ENCODE results near the gene PNMT. TPM values are rescaled to one million over a fixed set of nuclear protein-coding genes. Genes with fewer than 3 reads are reported as not detected.

The PNMT gene
- total and polyA plus RNA-seq, 2 of the 8 experiments (the other 6 are each of a cell fraction or from before 2014, with no cell fraction given) = 5.6 to 10.9 TPM

DNA sequence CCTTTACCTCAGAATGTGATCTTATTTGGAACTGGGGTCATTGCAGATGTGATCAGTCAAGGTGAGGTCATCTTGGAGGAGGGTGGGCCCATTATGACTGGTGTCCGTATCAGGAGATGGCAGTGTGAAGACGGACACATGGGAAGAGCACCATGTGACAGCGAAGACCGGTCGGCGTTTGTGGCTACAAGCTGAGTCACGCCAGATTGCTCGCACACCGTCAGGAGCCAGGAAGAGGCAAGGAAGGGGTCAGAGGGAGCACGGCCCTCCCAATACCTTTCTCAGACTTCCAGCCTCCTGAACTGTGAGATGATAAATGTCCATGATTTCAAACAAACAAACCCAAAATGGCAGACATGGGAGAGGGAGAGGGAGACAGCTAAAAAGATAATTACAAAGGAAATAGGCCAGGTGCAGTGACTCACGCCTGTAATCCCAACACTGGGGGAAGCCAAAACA lies 18.1 kb upstream of the PNMT start:
- peaks cover 1 to 4% of the 10 kb centered on the region in 2 experiments for H4K20me1 ChIP-seq (replicated peaks in 1 of 2; ENCODE audit: control insufficient read depth in 1 of 2, insufficient read depth in 2 of 2, low read length in 2 of 2)
- FAIRE-seq (no peak), DNase-seq (ENCODE audit: low read depth in 1 of 2, low spot score in 2 of 2) (no peak)
- H3K79me1 ChIP-seq (ENCODE audit: low read depth, low read length) = peaks cover 3% of the 10 kb centered on the region; the same call in 1 of the 2 replicates
- peak overlapping the region; percentile 48 for H4K91ac ChIP-seq (replicated peaks; ENCODE audit: insufficient read length, low read length)
- WGBS, 2 experiments (ENCODE audit: extremely low coverage in 1 of 2, insufficient coverage in 1 of 2, insufficient read length in 1 of 2, insufficient replicate concordance in 2 of 2, low coverage in 1 of 2, low lambda C conversion rate in 2 of 2, missing lambda C conversion rate in 1 of 2) = 96% methylated on average over 11 of the region's 11 CpGs; no CpG with 5 or more reads in 1 of the 2 experiments
- ChIA-PET POLR2A (ENCODE audit: partially characterized antibody) (interaction anchor here (0.6 to 4.6 kb wide), 8 partner anchors 10 to 38 kb away, joined by 3 to 28 read pairs (median 4); partner anchors contain the start of genes PGAP3 and TCAP), CTCF (ENCODE audit: partially characterized antibody) (interaction anchor here (1.0 to 49.2 kb wide), 8 partner anchors 9 to 103 kb away, joined by 3 to 1885 read pairs (median 4); partner anchors contain the start of genes ERBB2, PGAP3, PNMT and PPP1R1B)
- no peak overlapping the region for H3K23ac ChIP-seq (ENCODE audit: insufficient read length)
- no peak overlapping the region for H3K9ac ChIP-seq (replicated peaks in 1 of 4; ENCODE audit: extremely low read depth in 1 of 4, low read depth in 3 of 4, low read length in 3 of 4)
- no peaks in the 10 kb centered on the region for H3K36me3 ChIP-seq (ENCODE audit: control insufficient read depth in 2 of 4, insufficient read depth in 4 of 4, low read length in 3 of 4)
- H2BK120ac ChIP-seq (replicated peaks; ENCODE audit: low read depth, low read length) = no peak overlapping the region
- no peak overlapping the region for H3K27ac ChIP-seq (ENCODE audit: low read depth, low read length)
- H4K8ac ChIP-seq (ENCODE audit: extremely low read depth, insufficient read depth, low read length) = no peak overlapping the region; the same call in 1 of the 2 replicates
- no peak overlapping the region for H2BK20ac ChIP-seq (ENCODE audit: low read length)
- no peak overlapping the region for H2AK5ac ChIP-seq (ENCODE audit: low read depth, low read length)
- no peak overlapping the region for H3K56ac ChIP-seq (replicated peaks; ENCODE audit: insufficient read length, low read depth, low read length)
- H3K4ac ChIP-seq (replicated peaks; ENCODE audit: insufficient read length, low read depth, low read length) = no peak overlapping the region
- no peaks in the 10 kb centered on the region for H3K9me3 ChIP-seq (ENCODE audit: insufficient read depth in 2 of 2, low read depth in 1 of 2, low read length in 1 of 2)
- H3K14ac ChIP-seq (ENCODE audit: insufficient read length) = no peak overlapping the region
- no peaks in the 10 kb centered on the region for H3K27me3 ChIP-seq (replicated peaks in 1 of 4; ENCODE audit: control insufficient read depth in 3 of 4, extremely low read depth in 1 of 4, insufficient read depth in 3 of 4, low read length in 3 of 4)
- TF ChIP-seq BRCA1 (IDR thresholded peaks at IDR 0.05; ENCODE audit: low read depth, low read length) = no peak
- no peak for TF ChIP-seq CBX5 (IDR thresholded peaks at IDR 0.05; ENCODE audit: low read depth, low read length)
- no peaks in the 10 kb centered on the region; the same call in 1 of the 2 replicates for H3K23me2 ChIP-seq (ENCODE audit: low read depth, low read length)
- H3K79me2 ChIP-seq (ENCODE audit: control insufficient read depth in 1 of 2, insufficient read depth in 2 of 2, low read length in 2 of 2) = peaks cover 0 to 13% of the 10 kb centered on the region in 2 experiments; a peak in 1 of 4 replicates
- no peak overlapping the region for H2AFZ ChIP-seq (ENCODE audit: low read length)
- peaks cover 5 to 26% (median 22%) of the 10 kb centered on the region in 4 experiments for H3K4me1 ChIP-seq (replicated peaks in 1 of 4; ENCODE audit: control insufficient read depth in 3 of 4, insufficient read depth in 4 of 4, low read length in 3 of 4)
- H4K5ac ChIP-seq (ENCODE audit: insufficient read length, low read depth, low read length) = no peak overlapping the region
- no peak overlapping the region for H2BK12ac ChIP-seq (ENCODE audit: low read depth, low read length)
- H3K18ac ChIP-seq (ENCODE audit: extremely low read depth, low read length) = no peak overlapping the region
- H3K4me3 ChIP-seq (ENCODE audit: extremely low read depth in 1 of 4, insufficient read depth in 2 of 4, low read depth in 3 of 4, low read length in 4 of 4) = no peak overlapping the region
- H2BK15ac ChIP-seq (ENCODE audit: low read length) = peak overlapping the region; percentile 84; the same call in 1 of the 2 replicates
- H2BK5ac ChIP-seq (ENCODE audit: low read depth, low read length) = no peak overlapping the region
- no peak overlapping the region for H3K4me2 ChIP-seq (ENCODE audit: insufficient read depth in 1 of 2, low read depth in 2 of 2, low read length in 2 of 2)
